C1 segment of cervical spinal cord (tissue), 14 donors: ENCODE results near the gene TMED4.
"Not testable (repeated sequence)": the region's sequence is repeated elsewhere in the genome, so short reads cannot be mapped to it uniquely, and the experiment has no call there.

Source experiments
- DNase-seq, 14 donors: peaks; one replicate each; lab custom pipeline; 2025; lab: John Stamatoyannopoulos, UW

The TMED4 gene

DNA sequence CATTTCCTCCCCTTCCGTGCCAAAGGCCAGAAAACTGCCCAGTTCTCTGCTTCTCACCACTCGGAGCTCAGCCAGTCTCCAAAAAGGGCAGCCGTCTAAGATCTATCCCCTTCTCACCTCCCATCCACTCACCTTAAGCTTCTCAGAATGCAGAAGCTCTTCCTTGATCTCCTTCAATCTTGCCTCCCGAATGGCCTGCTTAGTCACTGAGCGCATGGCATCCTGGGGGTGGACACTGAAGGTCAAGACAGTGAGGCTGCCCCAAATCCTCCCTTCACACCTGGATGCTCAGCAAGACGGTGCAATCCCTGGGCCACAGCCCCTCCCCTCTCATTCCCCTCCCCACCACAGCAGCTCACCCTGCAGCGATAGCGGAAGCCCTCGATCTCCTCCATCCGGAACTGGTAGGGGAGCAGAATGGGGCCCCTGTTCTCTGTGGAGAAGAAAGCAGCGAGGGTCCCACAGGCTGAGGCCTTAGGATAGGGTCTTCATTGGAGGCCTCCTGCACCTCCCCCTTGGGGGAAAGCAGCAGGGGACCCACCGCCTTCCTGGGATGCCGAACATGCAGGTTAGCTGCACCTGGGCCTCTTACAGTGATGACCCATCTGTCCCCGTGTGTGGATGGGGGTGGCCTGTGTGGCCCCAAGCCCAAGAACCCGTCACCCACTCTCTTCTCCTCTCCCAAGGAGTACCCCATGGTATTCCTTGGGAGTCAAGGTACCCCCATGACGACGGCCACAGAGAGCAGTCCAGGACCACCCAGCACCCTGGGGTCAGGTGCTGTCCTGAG is 13.1 kb downstream of the TMED4 start:
- DNase-seq = no peak

DNA sequence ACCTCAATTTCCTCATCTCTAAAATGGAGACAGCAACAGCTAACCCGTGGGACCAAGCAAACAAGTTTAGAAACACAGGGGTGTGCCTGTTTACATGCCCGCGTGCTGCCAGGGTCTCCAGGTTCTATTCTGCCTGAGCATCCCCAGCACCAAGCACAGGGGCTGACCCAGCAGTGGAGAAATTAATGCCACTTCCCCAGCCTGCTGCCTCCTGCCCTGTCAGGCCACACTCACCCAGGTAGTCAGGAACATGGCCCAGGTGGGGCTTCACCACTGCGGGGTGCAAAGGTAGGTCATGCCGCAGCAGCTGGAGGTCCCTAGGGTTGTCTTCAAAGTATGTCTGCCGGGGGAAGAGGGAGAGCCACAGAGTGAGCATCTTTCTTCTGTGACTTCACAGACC is 14.1 kb downstream of the TMED4 start:
- DNase-seq = no peak

DNA sequence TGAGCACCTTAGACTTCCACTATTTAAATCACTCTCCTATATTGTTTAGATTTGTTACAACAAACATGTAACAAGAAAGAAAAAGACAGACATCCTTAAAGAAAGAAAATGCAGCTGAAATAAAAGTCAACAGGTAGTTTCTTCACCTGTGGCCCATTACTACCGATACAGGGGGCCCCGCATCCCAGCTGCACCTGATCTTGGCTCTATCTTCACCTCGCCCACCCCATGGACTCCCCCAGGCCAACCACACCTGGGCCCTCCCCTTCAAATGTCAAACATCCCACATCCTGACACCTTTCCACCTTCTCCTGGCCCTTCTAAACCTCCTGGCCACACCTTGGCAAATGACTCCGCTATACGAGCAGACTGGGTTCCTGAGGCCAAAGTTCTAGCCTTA is 15.4 kb downstream of the TMED4 start:
- DNase-seq = no peak

DNA sequence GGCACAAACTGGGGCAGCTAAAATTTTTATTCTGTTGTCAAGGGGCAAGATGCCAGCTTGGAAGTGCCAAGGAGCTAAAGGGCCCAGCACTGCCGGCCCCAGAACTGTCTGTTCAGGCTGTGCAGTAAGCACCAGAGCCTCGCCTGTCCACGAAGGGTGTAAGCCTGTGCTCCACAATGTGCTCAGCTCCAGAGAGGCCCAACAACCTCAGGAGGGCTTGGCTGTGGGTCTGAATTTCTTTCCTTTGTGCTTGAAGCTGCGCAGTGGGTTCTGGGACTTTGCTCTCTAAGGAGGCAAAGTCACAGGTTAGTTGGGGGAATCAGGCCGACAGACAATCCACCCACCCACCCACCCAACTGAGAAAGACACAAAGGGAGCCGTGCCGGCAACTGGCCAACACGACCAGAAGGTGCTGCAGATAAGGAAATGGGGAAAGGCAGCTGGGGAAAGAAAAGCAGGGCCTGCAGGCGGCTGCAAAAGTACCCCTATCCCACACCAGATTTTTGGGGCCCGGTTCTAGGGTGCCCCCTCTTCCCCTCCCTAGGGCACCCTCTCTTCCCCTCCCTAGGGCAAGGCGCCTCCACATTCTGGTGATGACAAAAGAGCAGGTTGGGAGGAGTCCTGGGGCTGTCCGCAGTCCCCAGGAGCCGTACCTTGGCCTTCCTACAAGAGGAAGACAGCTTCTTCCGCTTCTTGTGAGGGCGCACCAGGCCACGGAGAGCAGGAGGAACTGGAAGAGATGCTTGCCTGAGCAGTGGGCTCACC is 16.1 kb downstream of the TMED4 start:
- DNase-seq = peak in 1 of 14 donors; percentile 11

DNA sequence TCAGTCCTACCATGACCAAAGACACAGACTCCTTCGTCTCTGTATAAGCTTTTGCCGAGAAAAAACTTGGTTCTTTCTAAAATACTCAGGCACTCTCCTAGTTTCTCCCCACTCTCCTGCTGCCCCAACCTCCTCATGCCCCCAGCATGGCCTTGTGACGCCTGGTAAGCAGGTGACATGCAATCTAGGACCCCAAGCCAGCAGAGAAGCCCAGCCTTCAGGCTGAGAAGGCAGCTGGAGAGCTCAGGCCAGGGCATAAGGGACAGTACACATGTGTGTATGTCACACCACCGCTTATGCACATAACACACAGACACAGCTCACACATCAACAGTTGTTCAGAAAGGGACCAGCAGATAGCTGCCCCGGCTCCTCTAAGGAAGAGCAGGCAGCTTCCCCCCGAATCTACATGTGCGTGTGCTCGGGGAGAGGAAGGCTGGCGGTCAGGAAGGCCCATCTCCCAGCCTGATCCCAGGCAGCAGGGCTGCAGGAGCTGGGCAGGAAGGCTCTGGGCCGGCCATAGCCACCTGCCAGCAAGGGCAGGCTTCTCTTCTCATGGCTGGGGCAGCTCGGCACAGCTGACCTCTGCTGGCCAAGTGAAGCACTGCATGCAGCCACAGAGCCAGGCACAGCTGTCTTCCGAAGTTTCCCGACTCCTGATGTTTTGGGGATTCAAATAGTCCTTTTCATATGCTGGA is 16.8 kb downstream of the TMED4 start:
- peak in 11 of 14 donors; percentile 11 to 52 (median 24) for DNase-seq

DNA sequence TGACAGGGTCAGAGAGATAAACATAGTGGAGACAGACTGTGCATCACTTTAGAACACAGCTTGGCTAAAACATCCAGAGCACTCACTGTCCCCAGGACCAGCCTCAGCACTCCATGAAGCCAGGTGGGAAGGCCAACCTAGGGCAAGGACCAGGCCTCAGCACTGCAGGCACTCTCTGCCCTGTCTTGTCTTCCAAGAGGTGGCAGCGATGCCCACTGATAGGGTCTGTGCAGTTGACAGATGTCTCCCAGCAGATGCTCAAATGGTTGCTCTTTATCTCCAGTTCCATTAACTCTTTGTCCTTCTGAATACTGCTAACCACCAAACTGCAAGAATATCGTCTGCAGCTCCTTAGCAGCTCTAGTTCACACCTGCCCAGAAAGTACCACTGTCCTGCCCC is 17.4 kb downstream of the TMED4 start:
- no peak for DNase-seq

DNA sequence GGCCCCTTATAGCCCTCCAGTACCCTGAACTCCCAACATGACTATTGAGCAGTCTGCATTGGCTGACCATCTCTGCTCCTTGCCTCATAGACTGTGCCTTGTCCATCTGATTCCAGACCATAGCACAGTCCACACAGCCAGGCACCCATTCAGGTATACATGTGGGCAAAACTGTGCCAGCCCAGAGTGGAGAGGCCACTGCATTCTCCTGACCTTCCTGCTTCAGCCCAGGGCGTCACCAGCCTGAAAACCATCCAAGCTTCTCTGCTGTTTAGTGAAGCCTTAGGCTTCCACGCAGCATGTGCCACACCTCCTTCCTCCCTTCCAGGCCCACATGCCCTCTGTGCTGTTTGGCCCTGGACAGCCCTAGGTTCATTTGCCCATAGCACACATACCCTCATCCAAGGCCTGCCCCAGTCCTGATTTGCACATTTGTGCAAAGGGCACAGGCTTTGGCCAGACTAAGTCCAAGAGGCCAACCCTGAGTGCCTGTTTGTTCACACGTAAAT is 18.8 kb downstream of the TMED4 start:
- DNase-seq = no peak

DNA sequence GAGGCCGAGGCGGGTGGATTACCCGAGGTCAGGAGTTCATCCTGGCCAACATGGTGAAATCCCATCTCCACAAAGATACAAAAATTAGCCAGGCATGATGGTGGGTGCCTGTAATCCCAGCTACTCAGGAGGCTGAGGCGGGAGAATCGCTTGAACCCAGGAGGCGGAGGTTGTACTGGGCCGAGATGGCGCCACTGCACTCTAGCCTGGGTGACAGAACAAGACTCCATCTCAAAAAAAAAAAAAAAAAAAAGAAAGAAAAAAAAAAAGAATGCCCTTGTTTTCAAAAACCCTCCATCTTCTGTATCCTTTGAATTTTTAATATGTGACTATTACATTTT is 19.4 kb downstream of the TMED4 start:
- DNase-seq = not testable (repeated sequence)

DNA sequence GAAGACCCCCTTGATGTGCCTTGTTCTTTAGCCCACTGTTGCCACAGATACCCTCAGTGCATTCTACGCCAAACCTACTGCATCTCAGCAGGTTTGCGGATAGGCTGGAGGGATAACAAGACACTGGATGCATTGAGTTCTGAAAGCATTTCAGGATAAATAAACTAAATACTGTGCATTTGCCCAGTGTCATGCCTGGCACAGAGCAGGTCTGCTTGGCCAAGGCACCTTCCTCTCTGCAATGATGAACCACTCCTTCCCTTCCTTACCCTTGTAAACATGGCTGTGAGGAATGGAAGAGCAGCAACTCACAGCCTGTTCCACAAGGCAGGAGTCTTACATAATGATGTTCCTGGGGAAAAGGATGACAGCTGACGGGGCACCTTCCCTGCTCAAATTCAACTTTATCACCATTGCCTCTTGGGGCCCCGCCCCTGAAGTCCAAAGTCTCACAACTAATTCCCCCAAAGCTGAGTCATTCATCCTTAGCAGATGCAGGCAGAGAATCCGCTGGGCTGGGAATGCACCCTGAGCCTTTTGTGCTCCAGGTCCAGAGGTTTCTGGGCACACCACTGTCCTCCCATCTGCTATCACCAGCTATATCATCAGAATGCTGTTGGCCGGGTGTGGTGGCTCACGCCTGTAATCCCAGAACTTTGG is 19.9 kb downstream of the TMED4 start:
- DNase-seq = no peak

DNA sequence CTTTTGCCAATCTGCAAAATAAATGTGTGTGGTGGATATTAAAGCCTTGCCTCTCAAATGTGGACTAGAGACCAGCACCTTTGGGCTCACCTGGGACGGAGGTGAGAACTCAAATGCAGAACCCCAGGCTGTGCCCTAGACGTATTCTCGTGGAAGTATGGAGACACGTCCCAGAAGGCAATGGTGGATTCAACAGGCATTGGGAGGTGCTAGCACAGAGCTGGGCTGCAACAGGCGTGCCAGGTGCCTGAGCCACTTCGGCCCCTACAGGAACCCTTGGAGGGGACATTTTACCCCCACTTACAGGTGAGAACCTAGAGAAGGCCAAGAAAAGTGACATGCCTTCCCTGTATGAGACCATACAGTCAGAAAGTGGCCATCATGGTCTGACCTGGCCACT is 20.6 kb downstream of the TMED4 start:
- DNase-seq = no peak

DNA sequence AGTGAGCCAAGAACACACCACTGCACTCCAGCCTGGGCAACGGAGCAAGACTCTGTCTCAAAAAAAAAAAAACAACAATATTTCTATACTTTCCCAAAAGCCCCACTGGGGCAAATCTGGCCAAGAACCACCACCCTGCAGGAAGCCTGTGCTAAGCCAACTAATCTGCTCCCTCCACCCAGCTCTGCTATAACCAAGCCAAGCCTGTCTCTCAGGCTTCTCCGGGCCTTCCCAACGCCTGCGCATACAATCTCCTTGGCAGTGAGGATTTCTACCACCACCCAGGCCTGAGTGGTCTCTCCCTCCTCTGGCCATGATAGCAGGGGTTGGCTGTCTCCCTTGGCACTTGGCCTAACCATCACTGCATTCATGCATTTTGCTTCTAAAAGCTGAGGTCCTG is 22.5 kb downstream of the TMED4 start:
- DNase-seq = peak in 1 of 14 donors; percentile 20

DNA sequence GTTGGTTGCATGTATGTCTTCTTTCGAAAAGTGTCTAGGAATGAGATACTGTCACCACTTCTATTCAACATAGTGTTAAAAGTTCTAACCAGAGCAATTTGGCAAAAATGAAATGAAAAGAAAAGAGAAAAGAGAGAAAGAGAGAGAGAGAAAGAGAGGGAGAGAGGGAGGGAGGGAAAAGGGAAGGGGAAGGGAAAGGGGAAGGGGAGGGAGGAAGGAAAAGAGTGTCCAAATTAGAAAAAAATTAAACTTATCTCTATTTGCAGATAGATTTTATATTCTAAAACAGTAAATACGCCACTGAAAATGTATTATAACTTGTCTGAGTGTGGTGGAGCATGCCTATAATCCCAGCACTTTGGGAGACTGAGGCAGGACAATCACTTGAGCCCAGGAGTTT is 24.5 kb downstream of the TMED4 start:
- DNase-seq = no peak

DNA sequence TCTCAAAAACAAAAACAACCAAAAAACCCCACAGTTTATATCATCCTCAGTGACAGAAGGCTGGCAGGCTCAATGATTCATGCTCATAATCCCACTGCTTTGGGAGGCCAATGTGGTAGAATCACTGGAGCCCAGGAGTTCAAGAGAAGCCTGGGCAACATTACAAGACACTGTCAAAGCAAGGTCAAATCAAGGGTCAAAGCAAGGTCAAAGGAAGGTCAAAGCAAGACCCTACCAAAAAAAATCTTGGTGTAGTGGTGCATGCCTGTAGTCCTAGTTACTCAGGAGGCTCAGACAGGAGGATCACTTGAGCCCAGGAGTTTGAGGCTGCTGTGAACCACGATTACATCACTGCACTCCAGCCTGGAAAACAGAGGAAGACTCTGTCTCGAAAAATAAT is 26.7 kb downstream of the TMED4 start:
- no peak for DNase-seq

DNA sequence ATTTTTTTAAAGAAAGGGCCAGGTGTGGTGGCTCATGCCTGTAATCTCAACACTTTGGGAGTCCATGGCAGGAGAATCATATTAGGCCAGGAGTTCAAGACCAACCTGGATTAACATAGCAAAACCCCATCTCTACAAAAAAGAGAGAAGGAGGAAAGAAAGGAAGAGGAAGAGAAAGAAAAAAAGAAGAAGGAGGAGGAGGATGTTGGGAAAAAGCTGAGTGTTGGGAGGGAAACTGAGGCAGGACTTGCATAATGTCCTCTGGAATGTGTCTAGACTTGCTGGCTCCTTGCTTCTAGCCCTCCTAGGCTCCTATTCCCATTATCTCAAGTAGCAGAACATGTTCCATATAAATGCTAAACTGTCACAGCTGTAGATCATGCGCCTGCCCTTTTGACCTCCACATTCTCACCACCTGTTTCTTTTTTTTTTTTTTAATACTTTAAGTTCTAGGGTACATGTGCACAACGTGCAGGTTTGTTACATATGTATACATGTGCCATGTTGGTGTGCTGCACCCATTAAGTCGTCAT is 29.5 kb downstream of the TMED4 start:
- not testable (repeated sequence) for DNase-seq

DNA sequence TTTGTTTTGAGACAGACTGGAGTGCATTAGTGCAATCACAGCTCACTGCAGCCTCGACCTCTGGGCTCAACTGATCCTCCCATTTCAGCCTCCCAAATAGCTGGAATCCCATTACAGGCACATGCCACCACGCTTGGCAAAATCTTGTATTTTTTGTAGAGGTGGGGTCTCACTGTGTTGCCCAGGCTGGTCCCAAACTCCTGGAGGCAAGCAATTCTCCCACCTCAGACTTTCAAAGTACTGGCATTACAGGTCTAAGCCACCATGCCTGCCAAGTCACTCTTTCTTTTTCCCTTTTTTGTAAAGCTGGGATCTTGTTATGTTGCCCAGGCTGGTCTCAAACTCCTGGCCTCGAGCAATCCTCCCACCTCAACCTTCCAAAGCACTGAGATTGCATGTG is 32.6 kb downstream of the TMED4 start:
- DNase-seq = no peak

DNA sequence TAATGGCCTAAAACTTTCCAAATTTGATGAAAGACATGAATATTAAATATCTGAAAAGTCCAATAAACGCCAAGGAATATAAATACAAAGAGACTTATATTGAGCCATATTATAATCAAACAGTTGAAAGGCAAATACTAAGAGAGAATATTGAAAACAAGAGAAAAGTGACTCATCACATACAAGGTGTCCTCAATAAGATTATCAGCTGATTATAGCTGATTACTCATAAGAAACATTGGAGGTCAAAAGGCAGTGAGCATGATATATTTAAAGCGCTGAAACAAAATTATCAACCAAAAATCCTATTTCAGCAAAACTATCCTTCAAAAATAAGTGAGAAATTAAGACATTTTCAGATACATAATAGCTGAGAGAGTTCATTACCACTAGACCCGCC is 33.1 kb downstream of the TMED4 start:
- DNase-seq = no peak

DNA sequence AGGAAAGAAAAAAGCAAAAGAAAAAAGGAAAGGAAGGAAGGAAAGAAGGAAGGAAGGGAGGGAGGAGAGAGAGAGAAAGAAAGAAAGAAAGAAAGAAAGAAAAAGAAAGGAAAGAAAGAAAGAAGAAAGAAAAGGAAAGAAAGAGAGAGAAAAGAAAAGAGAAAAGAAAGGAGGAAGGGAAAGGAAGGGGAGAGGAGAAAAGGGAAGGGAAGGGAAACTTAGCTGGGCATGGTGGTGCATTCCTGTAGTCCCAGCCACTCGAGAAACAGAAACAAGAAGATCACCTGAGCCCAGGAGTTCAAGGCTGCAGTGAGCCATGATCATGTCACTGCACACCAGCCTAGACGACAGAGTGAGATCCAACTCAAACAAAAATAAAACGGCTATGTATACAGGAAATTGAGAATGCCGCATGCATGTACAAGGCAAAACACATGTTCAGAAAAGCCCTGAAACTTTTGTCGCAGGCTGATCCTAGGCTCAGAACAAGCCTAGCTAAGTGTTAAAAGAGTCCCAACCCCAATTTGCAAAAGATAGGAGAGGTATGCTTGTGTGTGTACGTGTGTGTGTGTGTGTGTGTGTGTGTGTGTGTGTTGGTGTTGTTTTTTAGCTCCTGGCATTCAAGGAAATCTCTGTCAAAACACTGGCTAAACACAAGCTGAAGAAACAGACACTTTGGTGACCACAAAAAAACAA is 34.3 kb downstream of the TMED4 start:
- no peak for DNase-seq

DNA sequence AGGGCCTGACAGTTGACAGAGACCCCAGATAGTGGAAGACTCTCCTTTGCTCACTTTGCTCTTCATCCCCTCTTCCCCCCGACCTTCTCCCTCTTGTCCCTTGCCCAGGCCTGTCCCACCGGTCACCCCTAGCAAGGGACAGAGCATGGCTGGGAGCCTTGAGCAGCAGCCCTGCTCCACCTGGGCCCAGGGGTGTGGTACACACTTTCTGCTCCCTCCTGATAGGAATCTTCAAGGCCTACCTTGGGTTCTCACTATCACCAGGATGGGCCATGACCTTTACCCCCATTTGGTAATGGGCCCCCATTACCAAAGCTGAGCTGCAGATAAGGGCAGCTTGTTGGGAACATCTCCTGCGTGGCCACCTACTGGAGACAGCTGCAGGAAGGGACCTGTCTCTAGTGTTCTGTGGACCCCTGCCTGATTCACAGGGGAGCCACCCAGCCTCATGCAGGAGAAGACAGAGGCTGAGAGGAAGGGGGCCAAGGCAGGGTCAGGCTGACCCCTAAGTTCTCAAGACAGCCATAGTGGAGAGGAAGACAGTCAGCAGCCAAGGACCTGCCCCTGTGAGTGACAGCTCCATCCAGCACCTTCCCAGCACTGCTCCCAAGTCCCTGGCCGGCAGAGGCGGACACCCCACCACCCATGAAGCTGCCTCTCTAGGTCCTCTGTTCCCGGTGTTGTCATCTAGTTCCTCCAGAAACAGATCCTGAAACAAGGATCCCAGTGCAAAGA is 40.0 kb downstream of the TMED4 start:
- no peak for DNase-seq

DNA sequence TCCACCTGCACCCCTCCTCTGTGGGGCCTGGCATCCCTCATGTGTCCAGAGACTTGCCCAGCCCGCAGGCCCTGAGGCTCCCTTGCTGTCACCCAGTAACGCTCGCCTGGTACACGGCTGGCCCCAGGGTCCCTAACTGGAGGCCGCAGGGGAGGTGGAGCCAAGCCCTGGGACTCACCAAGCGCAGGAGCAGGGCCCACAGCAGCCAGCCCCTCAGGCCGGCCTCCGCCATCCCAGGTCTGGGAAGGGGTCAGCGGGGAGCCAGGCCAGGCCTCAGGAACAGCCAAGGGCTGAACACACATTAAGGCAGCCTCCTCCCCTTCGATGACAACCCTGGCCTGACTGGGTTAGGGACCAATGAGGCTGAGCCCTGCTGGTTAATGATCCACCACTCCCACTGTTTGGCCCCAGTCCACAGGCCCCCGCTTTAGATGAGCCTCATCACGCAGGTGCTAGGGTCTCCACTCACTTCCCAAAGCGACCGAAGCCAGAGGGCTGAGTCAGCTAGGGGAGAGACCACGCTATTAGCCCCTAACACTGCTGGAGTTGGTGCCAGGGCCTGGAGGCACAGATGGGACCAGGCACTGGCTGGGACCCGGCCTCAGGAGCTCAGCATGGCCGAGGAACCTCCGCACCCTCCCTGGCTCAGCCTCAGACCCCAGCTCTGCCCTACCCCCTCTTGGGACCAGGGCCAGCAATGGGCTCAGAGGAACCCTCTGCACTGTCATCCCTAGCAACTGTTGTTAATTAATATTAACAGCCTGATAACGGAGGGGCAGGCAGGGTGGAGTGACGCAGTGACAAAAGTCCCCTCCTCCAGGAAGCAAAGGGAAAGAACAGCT is 40.8 kb downstream of the TMED4 start, which contains the start of gene NPC1L1:
Gene NPC1L1 (minus strand): TSS at position 303 of the 842 bp plus-strand sequence. CDS start 71 bp downstream, at position 232.
- DNase-seq = no peak
